GM12878 (cell line): ENCODE measurements around the gene C1RL. TPM values are rescaled to one million over a fixed set of nuclear protein-coding genes. Genes with fewer than 3 reads are reported as not detected.

Experiments
- ATAC-seq: fragments of 200-7000 bp; cut with Tn5 transposase; 3 replicates; pipeline ENCODE4 v1.9.1; 2020; ENCODE audit warnings: mild to moderate bottlenecking, moderate library complexity
- BruUV-seq: library from RNA; stranded (reverse); fragments of 400-500 nt; replicated peaks from 2 replicates; lab custom pipeline; 2021; lab: Mats Ljungman, UMichigan
- CTCF ChIA-PET: fragments of 300-600 bp; sonication (Branson Sonifier 250); formaldehyde crosslinking; extraction: SDS; loops from one replicate; lab custom pipeline; 2021; ENCODE audit warnings: inconsistent platforms; lab: Yijun Ruan, JAX
- POLR2A ChIA-PET: fragments of 350-600 bp; formaldehyde crosslinking; extraction: SDS; loops from one replicate; lab custom pipeline; 2021; ENCODE audit warnings: inconsistent platforms; lab: Charles Lee
- RAD21 ChIA-PET: fragments of 300-600 bp; sonication (Branson Sonifier 250); formaldehyde crosslinking; loops from one replicate; lab custom pipeline; 2023; ENCODE audit warnings: antibody characterized with exemption; ENCODE audit not compliant: unreplicated experiment; lab: Charles Lee
- SMC1A ChIA-PET: fragments of 300-600 bp; sonication (Branson Sonifier 250); formaldehyde crosslinking; loops from one replicate; lab custom pipeline; 2023; ENCODE audit not compliant: unreplicated experiment, uncharacterized antibody; lab: Charles Lee
- DNase-seq: peaks from one replicate; pipeline ENCODE4 v3.0.0-alpha.2; 2011; ENCODE audit warnings: low read depth, low spot score
- FAIRE-seq: peaks from 3 replicates; lab custom pipeline; 2011; peaks lifted over from hg19 to GRCh38; lab: Jason Lieb, UNC
- H2AFZ ChIP-seq: 2 replicates; pipeline ENCODE4 v1.6.0; 2011; ENCODE audit warnings: low read depth, low read length, control low read depth; ENCODE audit not compliant: control insufficient read depth
- H3K27ac ChIP-seq: 2 replicates; pipeline ENCODE4 v1.5.1; 2011; ENCODE audit warnings: control low read depth; ENCODE audit not compliant: control insufficient read depth, insufficient read depth
- H3K27me3 ChIP-seq, 2 experiments: replicated peaks in 1 of 2; 2 replicates each; pipeline versions ENCODE4 v1.6.0 to v1.6.1; 2011; ENCODE audit warnings: low read length in 1 of 2; ENCODE audit not compliant: control insufficient read depth in 2 of 2, insufficient read depth in 2 of 2
- H3K36me3 ChIP-seq, 2 experiments: 2 replicates each; pipeline ENCODE4 v1.5.1; 2011; ENCODE audit warnings: low read length in 1 of 2; ENCODE audit not compliant: control insufficient read depth in 2 of 2, insufficient read depth in 2 of 2
- H3K4me1 ChIP-seq: 2 replicates; pipeline ENCODE4 v1.6.1; 2011; ENCODE audit warnings: mild to moderate bottlenecking, low read length, moderate library complexity, mixed read lengths; ENCODE audit not compliant: control insufficient read depth, insufficient read depth
- H3K4me2 ChIP-seq: 2 replicates; pipeline ENCODE4 v1.6.0; 2011; ENCODE audit warnings: control low read depth; ENCODE audit not compliant: control insufficient read depth, insufficient read depth
- H3K4me3 ChIP-seq: fragments of 200-600 bp; sonication (generic); 2 replicates; pipeline ENCODE4 v1.5.1; 2016
- H3K79me2 ChIP-seq: 2 replicates; pipeline ENCODE4 v1.6.0; 2011; ENCODE audit warnings: low read length; ENCODE audit not compliant: control insufficient read depth, insufficient read depth
- H3K9ac ChIP-seq: 2 replicates; pipeline ENCODE4 v1.8.0; 2011; ENCODE audit warnings: low read length, control low read depth, mixed read lengths; ENCODE audit not compliant: control insufficient read depth, insufficient read depth
- H3K9me3 ChIP-seq: replicated peaks from 3 replicates; pipeline ENCODE4 v1.5.1; 2011; ENCODE audit warnings: mild to moderate bottlenecking, low read length; ENCODE audit not compliant: control insufficient read depth, insufficient read depth
- H4K20me1 ChIP-seq: 2 replicates; pipeline ENCODE4 v1.6.0; 2011; ENCODE audit not compliant: control insufficient read depth, insufficient read depth
- ATF3 ChIP-seq: IDR thresholded peaks from 2 replicates; pipeline ENCODE4 v1.6.1; 2011; ENCODE audit warnings: low read depth, mild to moderate bottlenecking, low read length, moderate library complexity, borderline replicate concordance; ENCODE audit errors: extremely low read depth
- ATF7 ChIP-seq: fragments of 450-650 bp; IDR thresholded peaks from 2 replicates; pipeline ENCODE4 v1.6.1; 2016; ENCODE audit warnings: low read depth, mild to moderate bottlenecking
- CBX5 ChIP-seq: sonication (generic); IDR thresholded peaks from 2 replicates; pipeline ENCODE4 v1.6.1; 2016; ENCODE audit warnings: low read depth, moderate library complexity, mild to moderate bottlenecking, inconsistent platforms
- CREB1 ChIP-seq: IDR thresholded peaks from 2 replicates; pipeline ENCODE4 v1.6.1; 2012; ENCODE audit warnings: low read depth, mild to moderate bottlenecking, inconsistent platforms
- DPF2 ChIP-seq: fragments of 450-650 bp; IDR thresholded peaks from 2 replicates; pipeline ENCODE4 v1.6.1; 2017; ENCODE audit warnings: mild to moderate bottlenecking
- EED ChIP-seq: sonication (generic); IDR thresholded peaks from 2 replicates; pipeline ENCODE4 v1.6.1; 2016; ENCODE audit warnings: antibody characterized with exemption, low read depth
- ETV6 ChIP-seq, 2 experiments: fragments of 450-650 bp in 1 of 2; IDR thresholded peaks in 1 of 2; conservative IDR thresholded peaks in 1 of 2; 2 replicates each; pipeline ENCODE4 v1.6.1; 2014; ENCODE audit warnings: antibody characterized with exemption in 1 of 2, borderline replicate concordance in 1 of 2, low read depth in 1 of 2, mild to moderate bottlenecking in 1 of 2, moderate library complexity in 1 of 2
- IRF3 ChIP-seq: fragments of 450-650 bp; IDR thresholded peaks from 2 replicates; pipeline ENCODE4 v1.6.1; 2014; ENCODE audit warnings: mild to moderate bottlenecking
- JUNB ChIP-seq: IDR thresholded peaks from 2 replicates; pipeline ENCODE4 v1.6.1; 2016; ENCODE audit warnings: antibody characterized with exemption, mild to moderate bottlenecking
- KDM1A ChIP-seq: fragments of 200-600 bp; sonication (generic); IDR thresholded peaks from 2 replicates; pipeline ENCODE4 v1.6.1; 2016; ENCODE audit warnings: borderline replicate concordance
- MLLT1 ChIP-seq: fragments of 450-650 bp; IDR thresholded peaks from 2 replicates; pipeline ENCODE4 v1.6.1; 2016; ENCODE audit warnings: mild to moderate bottlenecking
- POLR2AphosphoS2 ChIP-seq: IDR thresholded peaks from 2 replicates; pipeline ENCODE4 v1.6.1; 2011; ENCODE audit warnings: low read depth, mild to moderate bottlenecking, low read length, improper control_type of control experiment, moderate library complexity
- SREBF1 ChIP-seq: IDR thresholded peaks from 2 replicates; pipeline ENCODE4 v1.6.1; 2012; ENCODE audit warnings: mild to moderate bottlenecking, low read length
- SUPT20H ChIP-seq: IDR thresholded peaks from 2 replicates; pipeline ENCODE4 v1.6.1; 2011; ENCODE audit warnings: low read depth, mild to moderate bottlenecking, low read length, moderate library complexity, borderline replicate concordance; ENCODE audit not compliant: control insufficient read depth
- TBL1XR1 ChIP-seq: IDR thresholded peaks from 2 replicates; pipeline ENCODE4 v1.6.1; 2012; ENCODE audit warnings: low read depth, low read length, improper control_type of control experiment
- ZBTB33 ChIP-seq: fragments of 450-650 bp; IDR thresholded peaks from 2 replicates; pipeline ENCODE4 v1.6.1; 2017; ENCODE audit warnings: mild to moderate bottlenecking
- ZNF24 ChIP-seq: fragments of 450-650 bp; IDR thresholded peaks from 2 replicates; pipeline ENCODE4 v1.6.1; 2017; ENCODE audit warnings: antibody characterized with exemption, mild to moderate bottlenecking
- WGBS: methylation state at CpG from one replicate; pipeline ENCODE4 v1.1.6; 2016; ENCODE audit warnings: low lambda C conversion rate; ENCODE audit not compliant: insufficient replicate concordance, insufficient coverage; ENCODE audit errors: missing lambda C conversion rate; 5-methylcytosine and 5-hydroxymethylcytosine counted together
- in situ Hi-C: fragments of 300-500 bp; cut with MboI; formaldehyde crosslinking; loops from 9 replicates; pipeline ENCODE4 v1.14.3; 2018; ENCODE audit warnings: mixed read lengths
- intact Hi-C: fragments of 100-400 bp; cut with micrococcal nuclease; formaldehyde crosslinking; loops from one replicate; pipeline ENCODE4 v1.14.2; 2022; ENCODE audit not compliant: unreplicated experiment
- polyA plus RNA-seq, 11 experiments: library from polyadenylated mRNA; depleted of rRNA in 4 of 11; unstranded in 6 of 11; stranded (reverse) in 5 of 11; fragments of >200 nt; fragmentation: Nextera tagmentation in 4 of 11; fragmentation: Illumina TruSeq in 1 of 11; extraction: Ambion mirVana in 4 of 11; extraction: Trizol in 1 of 11; gene quantifications; 1 replicate in 1 of 11; 2 replicates in 10 of 11; pipeline versions ENCODE4 v1.2.1 to v1.2.3, GENCODE V29; 2011 to 2016; ENCODE audit warnings: inconsistent platforms in 2 of 11, missing spikeins in 2 of 11, low read depth in 1 of 11
- total RNA-seq, 4 experiments: library from RNA; depleted of rRNA in 3 of 4; stranded (reverse); fragments of >200 nt in 3 of 4; fragmentation: Illumina TruSeq in 1 of 4; extraction: Trizol in 1 of 4; gene quantifications; 2 replicates each; pipeline versions ENCODE4 v1.2.1 to v1.2.3, GENCODE V29; 2013 to 2021

The C1RL gene
- total and polyA plus RNA-seq, 10 of the 15 experiments (the other 5 are each of a cell fraction or from before 2014, with no cell fraction given), result 1.3 to 12.8 (median 8.1) TPM

- 0 out of 2 replicates have a peak, but pooled peaks have one; percentile 41 for TF ChIP-seq CREB1
- no peak for TF ChIP-seq ZBTB33
- TF ChIP-seq ZNF24, result no peak
- no peak for TF ChIP-seq ATF3
- TF ChIP-seq SUPT20H, result no peak
- TF ChIP-seq DPF2, result peak; percentile 78
- no peak for TF ChIP-seq KDM1A
- no peak for TF ChIP-seq CBX5
These were observed 815 bp downstream of the C1RL start (continued) for GRCh38 chr12:7108003-7108795.

GRCh38 chr12:7107636-7108002, 1.4 kb downstream of the C1RL start:
- Histone ChIP-seq H3K4me2 (peak overlapping the region; percentile 91), H4K20me1 (no peaks in the 10 kb centered on the region), H3K27ac (peak overlapping the region; percentile 99), H3K9me3 (peaks cover 6% of the 10 kb centered on the region), H3K4me1 (peaks cover 7% of the 10 kb centered on the region), H2AFZ (peak overlapping the region; percentile 93), H3K79me2 (peaks cover 29% of the 10 kb centered on the region), H3K4me3 (peak overlapping the region; percentile 96; the same call in 1 of the 2 replicates), H3K27me3 (no peaks in the 10 kb centered on the region), H3K9ac (peak overlapping the region; percentile 100), H3K36me3 (peaks cover 0 to 4% of the 10 kb centered on the region in 2 experiments; a peak in 2 of 4 replicates)
- WGBS, result 0% methylated on average over 3 of the region's 3 CpGs
- intact Hi-C loops (loop anchor here (2.0 kb wide), 1 partner anchor 163 kb away; the partner anchor contains the start of gene C12orf57), in situ Hi-C loops (no loop called here)
- ChIA-PET POLR2A (interaction anchor here (0.9 to 7.2 kb wide), 7 partner anchors 22 to 256 kb away, joined by 3 to 55 read pairs (median 7); partner anchors contain the start of genes C12orf57, CDCA3, CLSTN3 and LPCAT3), CTCF (interaction anchor here (0.5 to 7.7 kb wide), 22 partner anchors 8 to 549 kb away, joined by 3 to 61 read pairs (median 6); partner anchors contain the start of genes C12orf57, C1R, CDCA3 and LPCAT3), SMC1A (interaction anchor here (0.7 to 3.5 kb wide), 13 partner anchors 9 to 255 kb away, joined by 3 to 37 read pairs (median 4); partner anchors contain the start of genes C12orf57, RNU7-1 and USP5), RAD21 (interaction anchor here (0.5 to 7.6 kb wide), 14 partner anchors 14 to 259 kb away, joined by 3 to 89 read pairs (median 4); partner anchors contain the start of genes C12orf57, LPCAT3, RNU7-1 and SPSB2)
- no peak for FAIRE-seq
- BruUV-seq, result no TSS peak
- no peak for ATAC-seq
- DNase-seq, result no peak
- no peak for TF ChIP-seq TBL1XR1
- no peak for TF ChIP-seq MLLT1
- no peak for TF ChIP-seq SREBF1
- TF ChIP-seq IRF3, result no peak
- TF ChIP-seq ATF7, result no peak
- no peak for TF ChIP-seq JUNB
- no peak for TF ChIP-seq EED
- no peak for TF ChIP-seq POLR2AphosphoS2
- TF ChIP-seq ETV6 (conservative IDR thresholded peaks at IDR 0.05 in 1 of 2, IDR thresholded peaks at IDR 0.05 in 1 of 2; ENCODE audit: borderline replicate concordance in 1 of 2, low read depth in 1 of 2), result no peak
